ENCODE results near the gene PORCN. TPM values are rescaled to one million over a fixed set of nuclear protein-coding genes. Genes with fewer than 3 reads are reported as not detected.

Gene PORCN
- total RNA-seq, 2 donors from 2014 or later = 11.1 to 19.1 TPM

Other genes starting within 250 kb of the PORCN start
- gene SSX3, start 152.3 kb upstream of the PORCN start, total RNA-seq = not detected
- not detected for gene SSX4, start 125.5 kb upstream of the PORCN start, total RNA-seq
- not detected for gene SSX4B, start 97.0 kb upstream of the PORCN start, total RNA-seq
- 1 to 10 TPM; 1.2 to 5.0 TPM for gene SLC38A5, start 38.7 kb upstream of the PORCN start, total RNA-seq
- 10 to 100 TPM; 19.0 to 29.1 TPM for gene FTSJ1, start 32.8 kb upstream of the PORCN start, total RNA-seq
- gene EBP, start 12.8 kb downstream of the PORCN start, total RNA-seq = 10 to 100 TPM; 68.8 to 85.2 TPM
- 10 to 100 TPM; 12.4 to 18.1 TPM for gene TBC1D25, start 30.7 kb downstream of the PORCN start, total RNA-seq
- 100 to 1,000 TPM; 129 to 242 TPM for gene RBM3, start 65.5 kb downstream of the PORCN start, total RNA-seq
- gene WDR13, start 88.5 kb downstream of the PORCN start, total RNA-seq = 100 to 1,000 TPM; 142 to 178 TPM
- gene WAS, start 174.8 kb downstream of the PORCN start, total RNA-seq = 1 to 10 TPM; 5.0 to 9.1 TPM
- 1 to 10 TPM; 3.6 to 3.8 TPM for gene SUV39H1, start 187.7 kb downstream of the PORCN start, total RNA-seq